Measurements from ENCODE around the gene ZNF324.

Gene ZNF324

GRCh38 chr19:58519087-58519354, 52.1 kb downstream of the ZNF324 start:
- Mint-ChIP-seq H3K36me3 (ENCODE audit: low read depth) (peaks cover 17% of the 10 kb centered on the region), H3K27ac (peak overlapping the region; percentile 98), H3K4me1 (peaks cover 47% of the 10 kb centered on the region), H3K9me3 (no peaks in the 10 kb centered on the region), H3K4me3 (peak overlapping the region; percentile 95), H3K27me3 (peaks cover 2% of the 10 kb centered on the region)
- DNase-seq, result peak; percentile 63
- peak; percentile 5 for ATAC-seq

DNA sequence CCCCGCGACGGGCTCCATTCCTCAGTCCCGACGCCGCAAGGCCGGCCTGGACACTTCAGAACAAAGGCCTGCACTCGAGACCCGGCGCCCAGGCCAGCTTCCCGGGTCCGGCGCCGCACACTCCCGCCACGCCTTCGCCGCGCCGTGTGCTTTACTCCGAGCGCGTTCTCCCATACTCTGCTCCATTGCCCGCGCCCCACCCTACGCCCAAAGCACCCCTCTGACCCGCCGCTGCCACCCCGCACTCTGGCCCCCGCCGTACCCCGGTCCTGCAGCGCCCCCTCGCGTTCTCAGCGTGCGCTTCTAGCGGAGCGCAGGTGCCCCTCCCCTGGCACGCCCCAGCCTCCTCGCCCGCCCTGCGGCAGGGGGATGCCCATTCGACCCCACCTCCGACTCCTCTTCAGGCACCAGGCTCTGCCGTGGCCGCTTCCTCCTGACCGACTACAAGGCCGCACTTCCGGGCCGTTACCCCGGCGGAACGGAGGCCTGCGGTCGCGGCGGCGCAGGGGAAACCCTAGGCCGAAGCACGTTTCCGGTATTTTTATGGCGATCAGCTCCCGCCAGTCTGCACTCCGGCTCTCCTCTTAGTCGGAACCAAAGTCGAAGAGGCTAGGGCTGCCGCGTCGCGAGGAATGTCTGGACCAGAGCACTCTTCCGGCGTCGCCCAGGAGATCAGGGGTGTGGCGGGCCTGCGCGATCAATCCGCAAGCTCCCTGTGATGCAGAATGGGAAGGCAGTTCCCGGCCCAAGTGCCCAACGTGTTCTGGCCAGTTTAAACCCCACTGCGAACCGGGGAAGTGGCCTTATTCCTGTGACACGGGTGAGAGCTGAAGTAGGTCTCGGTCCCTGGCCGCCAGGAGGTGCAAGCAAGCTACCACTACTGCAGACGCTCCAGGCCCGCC, 52.7 kb downstream of the ZNF324 start, which contains the start of gene ZBTB45:
Gene ZBTB45 (minus strand): TSS at position 456 of the 902 bp plus-strand sequence. CDS start 2,137 bp downstream, outside the sequence.
- H3K4me1 Mint-ChIP-seq, result peaks cover 47% of the 10 kb centered on the region
- H3K27me3 Mint-ChIP-seq, result peaks cover 2% of the 10 kb centered on the region
- peak; percentile 83 for ATAC-seq

DNA sequence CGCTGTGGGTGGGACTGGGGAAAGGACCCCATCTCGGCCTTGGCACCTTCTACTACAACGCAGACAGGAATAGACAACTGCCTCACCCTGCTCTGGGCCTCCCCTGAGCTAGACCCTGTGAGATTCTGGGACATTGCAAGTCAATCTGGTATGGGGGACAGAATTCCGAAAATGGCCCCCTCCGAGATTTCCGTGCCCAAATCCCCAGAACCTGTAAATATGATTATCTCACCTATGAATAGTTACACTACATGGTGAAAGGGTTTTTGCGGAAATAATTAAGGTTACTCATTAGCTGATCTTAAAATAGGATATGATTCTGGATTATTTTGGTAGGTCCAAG, 53.3 kb downstream of the ZNF324 start:
- peaks cover 16% of the 10 kb centered on the region for H3K36me3 Mint-ChIP-seq (ENCODE audit: low read depth)
- H3K27me3 Mint-ChIP-seq, result peaks cover 2% of the 10 kb centered on the region
- DNase-seq (no peak), ATAC-seq (no peak)
- peaks cover 42% of the 10 kb centered on the region for H3K4me1 Mint-ChIP-seq
- peak overlapping the region; percentile 98 for H3K27ac Mint-ChIP-seq
- H3K4me3 Mint-ChIP-seq, result peak overlapping the region; percentile 95
- no peaks in the 10 kb centered on the region for H3K9me3 Mint-ChIP-seq

More for the DNA sequence above, 52.7 kb downstream of the ZNF324 start, which contains the start of gene ZBTB45:
- Mint-ChIP-seq H3K36me3 (ENCODE audit: low read depth) (peaks cover 17% of the 10 kb centered on the region), H3K9me3 (no peaks in the 10 kb centered on the region), H3K4me3 (peak within 1 kb of the TSS; percentile 95), H3K27ac (peak within 1 kb of the TSS; percentile 98)
- DNase-seq, result peak; percentile 95

GRCh38 chr19:58521651-58522050, 54.8 kb downstream of the ZNF324 start:
- Mint-ChIP-seq H3K36me3 (ENCODE audit: low read depth) (peaks cover 6% of the 10 kb centered on the region), H3K4me1 (peaks cover 32% of the 10 kb centered on the region), H3K4me3 (peak overlapping the region; percentile 7), H3K27me3 (peaks cover 2% of the 10 kb centered on the region), H3K27ac (no peak overlapping the region), H3K9me3 (no peaks in the 10 kb centered on the region)
- DNase-seq, result no peak
- no peak for ATAC-seq

GRCh38 chr19:58522709-58523108, 55.8 kb downstream of the ZNF324 start:
- ATAC-seq, result no peak
- H3K4me3 Mint-ChIP-seq, result no peak overlapping the region
- H3K27ac Mint-ChIP-seq, result no peak overlapping the region
- H3K27me3 Mint-ChIP-seq, result peaks cover 2% of the 10 kb centered on the region
- H3K9me3 Mint-ChIP-seq, result no peaks in the 10 kb centered on the region
- peaks cover 28% of the 10 kb centered on the region for H3K4me1 Mint-ChIP-seq
- H3K36me3 Mint-ChIP-seq (ENCODE audit: low read depth), result peaks cover 4% of the 10 kb centered on the region
- DNase-seq, result no peak

Measured in activated naive CD8-positive, alpha-beta T cell treated with anti-CD3 and anti-CD28 coated beads, Interleukin-2, amount 50 U/mL, for 24 hours (primary cell).